ENCODE measurements around the gene CKAP4.

The CKAP4 gene

DNA sequence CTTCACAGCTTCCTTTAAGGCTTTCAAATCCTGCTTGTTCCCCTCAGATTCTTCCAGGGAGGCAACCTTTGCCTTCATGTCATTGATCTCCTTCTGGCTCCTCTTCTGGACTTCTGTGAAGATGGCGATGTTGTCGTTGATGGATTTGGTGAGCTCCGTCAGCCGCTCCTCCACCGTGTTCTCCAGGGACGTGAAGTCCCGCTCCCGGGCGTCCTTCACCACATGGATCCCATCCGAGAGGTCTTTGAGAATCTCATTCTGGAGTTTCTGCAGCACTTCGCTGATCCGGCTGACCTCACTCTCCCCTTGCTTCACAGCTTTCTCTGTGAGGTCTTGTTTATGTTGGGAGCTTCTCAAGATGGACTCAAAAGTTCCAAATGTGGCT, 7.9 kb downstream of the CKAP4 start:
- no peak for DNase-seq

DNA sequence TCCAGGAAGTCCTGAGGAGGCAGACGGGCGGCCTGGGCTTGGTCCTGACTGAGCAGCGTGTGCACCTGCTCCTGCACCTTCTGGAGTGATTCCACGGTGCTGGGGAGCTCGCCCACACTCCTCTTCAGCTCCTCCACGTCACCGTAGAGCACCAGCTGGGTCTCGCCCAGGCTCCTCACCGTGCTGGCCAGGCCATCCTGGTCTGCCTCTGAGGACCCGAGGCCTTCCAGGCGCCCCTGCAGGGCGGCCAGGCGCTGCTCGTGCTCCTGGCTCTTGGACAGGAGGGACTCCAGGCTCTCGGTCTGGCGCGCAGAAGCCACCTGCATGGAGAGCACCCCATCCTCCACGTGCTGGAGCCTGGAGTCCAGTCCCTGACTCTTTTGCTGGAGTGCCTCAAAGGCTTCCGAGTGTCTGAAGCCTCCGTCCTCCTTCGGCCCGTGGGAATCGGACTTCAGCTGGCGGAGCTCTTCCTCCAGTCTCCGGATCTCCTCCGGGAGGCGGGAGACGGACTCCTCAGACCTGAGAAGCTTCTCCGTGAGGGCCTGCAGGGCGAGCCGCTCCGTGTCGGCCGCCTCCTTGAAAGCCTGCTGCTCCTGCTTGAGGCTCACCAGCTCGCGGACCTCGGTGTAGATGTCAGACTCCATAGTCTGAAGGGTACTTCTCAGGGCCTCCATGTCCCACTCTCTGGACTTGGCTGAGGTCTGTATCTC, 8.4 kb downstream of the CKAP4 start:
- no peak for DNase-seq

DNA sequence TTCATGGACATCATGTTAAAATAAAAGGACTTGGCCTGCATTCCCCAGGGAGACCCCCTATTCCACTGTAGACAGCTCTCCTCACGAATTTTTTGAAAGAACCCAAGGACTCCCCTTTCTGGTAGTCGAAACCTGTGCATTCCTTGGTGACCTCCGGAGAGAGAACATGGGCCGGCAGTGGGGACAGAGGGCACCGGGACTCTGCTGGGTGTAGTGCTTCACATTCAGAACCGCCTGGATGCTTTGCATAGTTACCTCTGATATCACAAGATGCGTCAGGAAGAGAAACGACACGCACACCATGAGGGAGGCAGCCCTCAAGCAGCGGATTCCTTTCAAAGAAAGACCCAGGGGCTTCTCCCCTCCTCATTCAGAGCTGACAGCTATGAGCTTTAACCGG, 9.7 kb downstream of the CKAP4 start:
- DNase-seq, result no peak

DNA sequence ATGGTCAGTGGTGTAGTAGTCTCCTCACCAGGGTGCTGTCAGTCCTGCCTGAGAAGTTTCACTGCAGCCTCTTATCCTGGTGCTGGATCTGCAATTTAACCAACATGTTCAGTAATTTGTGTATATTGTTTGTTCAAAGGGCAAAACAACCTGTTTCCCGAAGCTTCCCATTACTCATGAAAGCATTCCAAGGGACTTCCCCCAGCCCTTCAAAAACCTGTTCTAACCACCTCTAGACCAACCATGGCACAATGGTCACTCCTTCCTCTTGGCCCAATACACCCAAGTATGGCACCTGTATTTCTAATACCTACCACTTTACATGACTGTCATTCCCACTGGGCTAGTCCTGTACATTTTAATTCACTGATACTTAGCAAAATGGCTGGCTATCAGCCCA, 12.1 kb downstream of the CKAP4 start:
- no peak for DNase-seq

DNA sequence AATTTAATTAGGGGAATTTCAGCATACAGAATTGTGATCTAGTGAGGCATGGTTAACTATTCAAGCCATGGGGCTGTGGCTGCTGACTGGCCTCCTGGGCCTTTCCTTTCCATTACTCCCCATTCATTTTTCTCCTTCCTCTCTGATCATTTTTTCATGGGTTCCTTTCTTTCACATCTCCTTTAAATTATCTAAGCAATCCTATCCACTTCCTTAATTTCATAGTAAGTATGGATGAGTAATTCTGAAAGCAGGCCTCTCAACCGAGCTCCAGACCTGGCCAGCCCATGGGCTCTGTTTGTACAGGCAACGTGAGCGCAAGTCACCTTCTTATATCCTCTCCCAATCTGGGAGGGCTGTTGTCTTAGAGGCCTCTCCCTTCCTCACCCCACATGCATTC, 13.4 kb downstream of the CKAP4 start:
- no peak for DNase-seq

DNA sequence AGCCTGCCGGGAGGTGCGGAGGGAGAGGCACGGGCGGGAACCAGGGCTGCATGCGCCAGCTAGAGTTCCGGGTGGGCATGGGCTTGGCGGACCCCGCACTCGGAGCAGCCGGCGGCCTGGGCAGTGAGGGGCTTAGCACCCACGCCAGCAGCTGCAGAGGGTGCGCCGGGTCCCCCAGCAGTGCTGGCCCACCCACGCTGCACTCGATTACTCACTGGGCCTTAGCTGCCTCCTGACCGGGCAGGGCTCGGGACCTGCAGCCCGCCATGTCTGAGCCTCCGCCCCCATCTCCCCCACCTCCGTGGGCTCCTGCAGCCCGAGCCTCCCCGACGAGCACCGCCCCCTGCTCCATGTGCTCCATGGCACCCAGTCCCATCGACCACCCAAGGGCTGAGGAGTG, 14.8 kb downstream of the CKAP4 start:
- no peak for DNase-seq

DNA sequence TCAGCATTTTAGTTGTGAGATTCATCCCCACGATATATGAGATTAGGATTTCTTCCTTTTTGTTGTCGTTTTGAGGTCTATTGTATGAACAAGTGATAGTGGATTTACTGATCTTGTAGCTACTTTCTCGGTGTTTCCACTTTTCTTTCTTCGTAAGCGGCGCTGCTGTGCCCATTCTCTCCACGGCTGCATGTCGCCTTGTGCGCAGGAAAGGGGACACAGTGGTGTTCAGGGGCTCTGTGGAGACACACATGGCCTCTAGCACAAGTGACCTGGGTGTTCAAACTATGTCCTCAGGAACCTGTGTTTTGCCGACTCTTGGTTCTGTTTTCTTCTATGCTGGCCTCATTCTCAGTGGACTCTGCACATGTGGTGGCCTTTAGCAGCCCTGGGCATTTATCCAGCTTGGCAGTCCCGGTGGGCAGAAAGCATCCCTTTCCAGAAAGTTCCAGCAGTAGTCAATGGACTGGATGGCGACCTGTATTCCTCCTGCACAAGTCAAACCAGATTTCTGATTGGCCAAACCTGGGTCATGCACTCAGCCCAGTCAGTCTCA, 18.7 kb downstream of the CKAP4 start:
- no peak for DNase-seq

DNA sequence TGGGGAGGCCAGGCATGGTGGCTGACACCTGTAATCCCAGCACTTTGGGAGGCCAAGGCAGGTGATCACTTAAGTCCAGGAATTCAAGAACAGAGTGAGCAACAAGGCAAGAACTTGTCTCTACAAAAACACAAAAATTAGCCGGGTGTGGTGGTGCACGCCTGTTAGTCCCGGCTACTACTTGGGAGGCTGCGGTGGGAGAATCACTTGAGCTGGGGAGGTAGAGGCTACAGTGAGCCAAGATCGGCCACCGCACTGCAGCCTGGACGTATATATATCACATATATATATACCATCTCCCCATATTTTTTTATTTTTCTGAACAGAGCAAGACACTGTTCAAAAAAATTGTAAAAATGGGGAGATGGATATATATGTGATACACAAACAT, 19.5 kb downstream of the CKAP4 start:
- DNase-seq, result no peak

DNA sequence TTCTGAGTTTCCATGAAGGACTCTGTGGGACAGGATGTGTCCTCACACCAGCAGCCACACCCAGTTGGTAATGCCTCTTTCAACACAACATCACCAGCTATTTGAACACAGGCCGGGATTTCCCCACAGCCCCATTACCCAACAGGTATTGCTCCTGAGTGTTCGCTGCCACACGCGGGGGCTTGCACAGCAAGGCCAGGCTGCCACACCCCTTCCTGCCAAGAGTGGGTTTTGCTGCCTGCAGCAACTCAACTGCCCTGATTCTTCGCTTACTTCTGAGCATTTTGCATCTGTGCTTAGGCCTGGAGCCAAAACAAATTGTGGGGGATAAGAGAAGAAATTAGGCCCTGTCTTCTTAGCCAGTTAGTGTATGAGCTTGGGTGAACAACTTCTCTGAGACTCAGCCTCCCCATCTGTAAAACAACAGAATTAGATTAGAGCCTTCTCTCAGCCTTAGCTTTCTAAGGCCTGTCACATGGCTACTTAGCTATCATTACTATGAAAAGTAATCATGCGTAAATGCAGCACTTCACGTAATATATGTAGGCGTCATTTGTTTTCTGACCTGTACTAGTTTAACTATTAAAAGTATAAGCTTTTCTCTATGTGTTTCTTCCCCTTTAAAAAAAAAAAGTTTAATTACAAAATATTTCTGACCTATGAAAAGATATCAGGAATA, 20.0 kb downstream of the CKAP4 start:
- DNase-seq, result peak; percentile 41

DNA sequence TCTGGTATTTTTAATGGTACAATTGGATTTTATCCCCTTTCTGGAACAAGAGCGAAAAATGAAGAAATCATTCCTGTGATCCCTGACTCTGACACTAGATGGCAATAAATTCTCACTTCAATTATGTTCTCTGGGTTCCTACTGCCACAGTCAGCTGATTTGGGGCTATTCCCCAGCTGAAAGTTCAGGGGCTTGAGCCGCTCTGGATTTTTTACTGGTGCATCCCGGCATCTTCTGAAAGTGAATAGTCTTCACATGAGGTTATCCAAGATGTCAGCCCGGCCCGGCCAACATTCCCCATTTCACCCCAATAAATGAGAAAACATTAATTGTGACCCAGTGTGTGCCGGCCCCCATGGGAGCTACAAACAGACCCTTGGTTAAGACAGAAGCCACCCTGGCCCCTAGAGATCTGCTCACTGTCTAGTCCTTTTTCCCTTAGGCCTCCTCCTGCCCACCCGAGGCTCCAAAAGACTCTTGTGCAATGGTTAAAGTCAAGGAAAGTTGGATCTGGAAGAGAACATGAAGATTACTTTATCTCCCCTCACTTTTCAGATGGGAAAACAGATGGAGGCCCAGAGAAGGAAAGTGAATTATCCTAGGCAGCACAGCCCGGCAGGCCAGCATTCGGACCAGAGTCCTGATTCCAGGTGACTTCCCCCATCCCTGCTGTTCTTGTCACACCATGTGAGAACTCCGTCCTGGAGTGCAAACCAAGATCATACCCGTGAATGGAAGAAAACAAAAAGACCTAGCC, 20.8 kb downstream of the CKAP4 start:
- no peak for DNase-seq

DNA sequence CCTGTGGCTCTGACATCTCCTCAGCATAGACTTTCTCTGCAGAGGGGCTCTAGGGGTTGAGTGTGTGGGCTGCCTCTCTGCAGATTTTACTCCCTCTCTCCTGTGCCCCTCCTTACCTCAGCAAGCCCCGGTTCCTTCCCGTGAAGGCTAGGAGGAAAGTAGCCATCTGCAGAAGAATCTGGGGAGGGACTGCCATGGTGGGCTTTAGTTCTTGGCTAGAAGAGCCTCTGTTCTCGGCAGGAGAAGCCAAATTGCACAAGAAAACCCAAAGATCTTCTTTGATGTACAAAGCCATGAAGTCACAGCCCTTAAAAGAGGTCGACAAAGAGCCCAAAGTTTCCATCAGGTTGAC, 23.5 kb downstream of the CKAP4 start:
- no peak for DNase-seq

DNA sequence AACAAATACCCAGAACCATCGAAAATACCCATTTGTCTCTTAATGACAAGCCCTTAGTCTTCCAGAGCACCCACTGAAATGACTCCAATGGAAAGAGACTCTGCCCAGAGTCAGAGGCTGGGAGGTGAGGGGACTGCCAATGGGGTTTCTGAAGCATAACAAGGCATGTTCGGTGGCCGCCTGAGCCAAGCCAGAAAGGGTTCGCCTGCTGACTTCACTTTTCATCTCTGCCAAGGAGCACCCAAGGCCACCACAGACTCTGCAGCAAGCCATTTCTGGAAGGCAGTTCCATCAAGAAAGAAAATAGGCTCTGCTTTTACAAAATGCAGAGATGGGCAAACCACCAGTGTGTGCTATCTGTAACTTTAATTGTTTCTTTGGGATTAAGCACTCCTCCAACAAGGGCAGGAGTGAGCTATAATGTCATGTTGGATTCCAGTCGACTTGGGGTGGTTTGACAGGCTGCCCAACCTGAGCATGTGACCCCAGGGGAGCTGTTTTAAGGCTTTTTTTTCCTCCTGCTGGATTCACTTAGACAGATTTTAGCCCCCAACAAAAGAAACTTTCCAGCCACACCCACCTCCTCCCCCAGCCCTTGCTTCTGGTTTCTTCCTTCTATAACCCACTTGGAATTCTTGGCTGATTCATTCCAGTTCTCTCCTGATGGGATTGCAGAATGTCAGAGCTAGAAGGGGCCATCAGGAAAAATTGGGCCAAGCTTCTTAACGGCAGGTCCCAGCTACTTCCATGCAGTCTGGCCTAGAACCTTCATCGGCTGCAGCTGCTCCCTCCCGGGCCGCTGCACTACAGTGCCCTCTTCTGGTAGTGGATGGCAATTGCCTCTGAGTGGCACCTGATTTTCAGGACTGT, 24.1 kb downstream of the CKAP4 start:
- peak; percentile 58 for DNase-seq

DNA sequence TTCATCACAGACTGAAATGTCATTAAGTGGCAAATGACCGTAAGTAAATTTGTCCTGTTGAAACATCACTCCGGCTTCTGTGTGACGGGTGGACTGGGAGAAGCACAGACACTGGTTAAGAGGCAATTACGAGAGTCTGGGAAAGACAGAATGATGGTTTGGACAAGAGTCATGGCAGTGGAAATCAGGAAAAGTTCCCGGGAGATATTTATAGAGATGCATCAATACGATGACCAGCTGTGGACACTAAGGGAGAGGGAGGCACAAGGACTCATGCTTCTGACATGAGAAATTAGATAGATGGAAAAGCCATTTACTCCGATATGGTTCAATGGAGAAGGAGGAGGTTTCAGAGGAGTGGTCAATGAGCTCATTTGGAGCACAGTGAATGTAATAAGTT, 27.3 kb downstream of the CKAP4 start:
- DNase-seq, result no peak

DNA sequence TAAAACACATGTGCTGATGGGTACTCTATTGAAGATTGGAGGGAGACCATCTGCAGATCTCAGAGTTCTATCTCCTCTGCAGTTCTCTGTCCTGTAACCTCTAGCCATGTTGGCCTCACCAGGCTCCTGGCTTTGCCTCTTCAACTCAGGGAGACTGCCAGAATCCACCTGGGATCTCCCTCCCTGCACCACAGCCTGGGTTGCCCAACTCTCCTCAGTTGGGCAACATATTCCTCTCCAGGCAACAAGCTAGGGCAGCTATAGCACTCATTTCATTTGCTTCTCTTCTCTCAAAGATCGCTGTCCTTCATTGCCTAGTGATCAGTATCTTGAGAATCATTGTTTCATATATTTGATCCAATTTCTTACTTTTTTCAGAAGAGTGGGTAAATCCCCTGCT, 28.8 kb downstream of the CKAP4 start:
- DNase-seq, result no peak

DNA sequence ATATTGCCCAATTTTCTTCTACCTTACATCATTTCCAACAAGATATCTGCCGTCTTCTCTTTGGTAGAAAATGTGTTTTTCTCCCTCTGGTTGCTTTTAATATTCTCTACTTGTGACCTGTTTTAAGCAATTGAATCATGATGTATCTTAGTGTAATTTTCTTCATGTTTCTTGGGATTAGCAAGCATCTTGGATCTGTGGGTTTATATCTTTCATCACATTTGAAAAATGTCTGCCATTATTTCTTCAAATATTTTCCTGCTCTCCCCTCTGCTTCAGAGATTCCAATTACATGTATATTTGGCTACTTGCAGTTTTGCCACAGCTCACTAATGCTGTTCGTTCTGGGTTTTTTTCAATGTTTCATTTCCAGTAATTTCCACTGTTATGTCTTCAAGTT, 30.1 kb downstream of the CKAP4 start:
- no peak for DNase-seq

DNA sequence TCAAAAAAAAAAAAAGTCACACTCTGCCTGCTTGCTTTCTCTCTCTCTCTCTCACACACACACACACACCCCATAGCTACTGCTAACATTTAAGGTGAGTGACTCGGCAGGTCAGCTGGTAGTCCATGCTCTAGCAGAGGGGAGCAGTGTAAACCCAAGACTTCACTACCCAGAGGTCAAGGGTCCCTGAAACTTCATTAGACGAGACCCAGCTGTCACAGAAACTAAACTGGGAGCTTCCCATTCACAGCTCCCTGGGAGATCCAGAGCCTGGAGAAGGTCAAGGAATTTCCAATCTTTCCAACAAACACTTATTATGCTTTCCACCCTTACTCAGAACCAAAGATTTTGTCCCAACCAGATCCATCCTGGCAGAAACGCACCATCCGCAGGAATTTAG, 33.2 kb downstream of the CKAP4 start:
- no peak for DNase-seq

DNA sequence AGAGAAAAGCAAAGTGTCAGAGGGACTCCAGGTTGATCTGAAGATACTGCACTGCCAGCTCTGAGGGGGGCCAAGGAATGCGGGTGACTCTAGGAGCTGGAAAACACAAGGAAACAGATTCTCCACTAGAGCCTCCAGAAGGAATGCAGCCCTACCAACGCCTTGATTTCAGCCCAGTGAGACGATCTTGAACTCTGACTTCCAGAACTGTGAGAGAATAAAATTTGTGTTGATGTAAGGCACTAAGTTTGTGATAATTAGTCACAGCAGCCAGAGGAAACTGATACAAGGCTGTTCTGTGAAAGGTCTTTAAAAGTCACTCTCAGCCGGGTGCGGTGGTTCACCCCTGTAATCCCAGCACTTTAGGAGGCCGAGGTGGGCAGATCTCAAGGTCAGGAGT, 34.2 kb downstream of the CKAP4 start:
- no peak for DNase-seq

DNA sequence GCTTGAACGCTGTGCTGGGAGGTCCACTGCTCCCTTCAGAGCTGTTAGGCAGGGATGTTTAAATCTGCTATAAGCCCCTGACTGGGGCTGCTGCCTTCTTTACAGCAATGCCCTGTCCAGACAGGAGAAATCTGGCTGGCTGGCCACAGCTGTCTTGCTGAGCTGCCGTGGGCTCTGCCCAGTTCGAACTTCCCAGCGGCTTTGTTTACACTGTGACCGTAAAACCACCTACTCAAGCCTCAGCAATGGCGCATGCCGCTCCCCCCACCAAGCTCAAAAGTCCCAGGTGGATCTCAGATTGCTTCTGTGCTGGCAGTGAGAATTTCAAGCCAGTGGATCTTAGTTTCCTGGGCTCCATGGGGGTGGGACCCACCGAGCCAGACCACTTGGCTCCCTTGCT, 35.8 kb downstream of the CKAP4 start:
- no peak for DNase-seq

DNA sequence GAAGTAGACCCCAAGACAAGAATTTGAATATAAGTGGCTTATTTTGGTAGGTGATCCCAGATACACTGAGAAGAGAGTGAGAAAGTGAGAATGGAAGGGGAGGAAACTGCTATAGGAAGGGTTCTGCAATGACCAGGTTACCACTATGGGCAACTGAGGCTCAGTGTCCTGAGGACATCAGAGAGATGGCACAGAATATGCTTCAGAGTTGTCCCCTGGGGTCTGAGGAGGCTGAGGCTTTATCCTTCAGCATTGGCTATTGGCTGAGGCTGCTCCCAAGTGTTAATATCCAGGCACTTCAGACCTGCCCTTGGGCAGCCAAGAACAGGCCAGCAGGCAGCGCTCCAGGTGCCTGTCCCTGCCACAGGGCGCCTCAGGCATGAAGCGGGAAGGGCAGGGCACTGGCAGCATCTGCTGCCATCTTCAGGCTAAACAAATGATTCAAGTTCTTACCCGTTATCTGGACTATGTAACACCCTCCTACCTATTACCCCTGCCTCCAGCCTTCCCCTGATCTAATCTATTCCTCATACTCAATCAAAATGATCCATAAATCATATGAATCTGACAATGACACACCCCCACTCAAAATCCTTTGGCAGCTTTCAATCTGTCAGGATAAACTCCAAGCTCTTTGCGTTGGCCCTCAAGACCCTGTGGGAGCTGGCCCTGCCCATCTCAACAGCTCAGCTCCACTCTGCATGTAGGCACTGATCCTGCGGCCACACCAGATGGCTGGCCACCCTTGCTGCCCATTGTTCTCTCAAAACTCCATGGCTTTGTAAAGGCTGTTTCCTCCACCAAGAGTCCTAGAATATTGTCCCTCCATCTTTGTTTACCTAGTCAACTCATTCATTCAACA, 42.4 kb downstream of the CKAP4 start:
- DNase-seq, result no peak

DNA sequence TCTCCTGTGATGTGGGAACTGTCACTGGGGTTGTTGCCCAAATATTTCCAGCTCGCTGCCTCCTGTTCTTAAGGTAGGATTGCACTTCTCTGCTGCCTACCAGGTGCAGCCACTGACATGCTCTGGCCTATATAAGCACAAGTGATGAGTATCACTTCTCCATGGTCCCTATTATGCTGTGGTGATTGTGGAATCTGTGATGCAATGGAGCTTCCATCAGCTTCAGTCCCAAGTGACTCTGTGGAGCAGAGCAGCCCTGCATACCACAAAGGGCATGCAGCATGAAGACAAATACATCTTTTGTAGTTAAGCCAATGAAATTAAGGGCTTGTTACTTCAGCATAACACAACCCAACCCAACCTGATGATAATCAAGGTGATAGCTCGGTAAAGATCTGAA, 43.5 kb downstream of the CKAP4 start:
- DNase-seq, result no peak

DNA sequence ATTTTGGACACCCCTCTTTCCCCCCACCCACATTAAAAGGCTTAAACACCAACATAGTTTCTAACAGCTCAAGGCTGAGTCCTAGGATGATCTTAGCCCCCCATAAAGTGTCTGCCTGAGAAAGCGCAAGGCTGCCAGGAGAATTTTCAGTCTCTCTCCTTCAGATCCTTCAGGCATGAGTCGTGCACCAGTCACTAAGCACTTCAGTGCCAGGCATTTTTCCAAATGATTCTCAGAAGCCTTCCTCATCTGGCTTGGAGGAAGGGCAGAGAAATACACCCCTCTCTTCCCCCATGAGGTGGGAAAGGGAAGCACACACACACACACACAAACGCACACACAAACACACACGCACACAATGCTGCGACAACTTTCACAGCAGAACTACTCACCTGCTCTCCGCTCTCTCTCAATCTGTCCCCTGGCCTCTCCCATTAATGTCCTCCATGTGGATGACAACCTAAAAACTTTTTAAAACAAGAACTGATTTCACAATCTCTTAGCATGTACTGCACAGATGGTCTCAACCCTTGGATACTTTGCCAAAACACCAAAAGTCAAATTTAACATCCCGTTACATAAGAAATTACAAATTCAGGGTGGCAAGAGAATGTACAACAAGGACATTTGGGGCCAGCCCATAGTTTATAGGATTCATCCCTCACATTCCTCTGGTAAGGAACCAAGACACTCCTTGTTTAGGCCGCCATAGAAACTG, 49.8 kb downstream of the CKAP4 start:
- no peak for DNase-seq

Data from effector CD4-positive, alpha-beta T cell (primary cell).